Measurements from ENCODE around the gene SLC13A5. TPM values are rescaled to one million over a fixed set of nuclear protein-coding genes. Genes with fewer than 3 reads are reported as not detected.

The SLC13A5 gene
- total RNA-seq, 1 experiment from 2014 or later = not detected

DNA sequence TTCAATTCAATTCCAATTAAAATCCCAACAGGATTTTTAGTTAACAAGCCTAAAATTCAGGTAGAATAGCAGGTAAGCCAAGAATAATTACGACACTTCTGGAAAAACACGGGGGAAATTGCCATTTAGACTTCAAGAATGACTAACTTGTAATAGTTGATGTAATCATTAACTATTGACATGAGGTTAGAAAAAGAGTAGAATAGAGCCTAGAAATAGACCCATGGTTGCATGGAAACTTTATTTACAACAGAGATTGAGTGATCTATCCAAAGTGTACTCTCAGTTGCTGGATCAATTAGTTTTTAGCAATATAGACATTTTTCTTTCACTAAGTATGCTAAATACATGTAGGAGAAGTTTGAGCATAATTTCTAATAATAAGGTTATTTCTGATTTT is 3.6 kb upstream of the SLC13A5 start:
- intact Hi-C loops (cut with micrococcal nuclease) = no loop called here
- H3K4me3 ChIP-seq (ENCODE audit: low read length) = no peak overlapping the region
- ATAC-seq (no peak), DNase-seq (no peak)
- H3K27me3 ChIP-seq (ENCODE audit: low read length) = peaks cover 5% of the 10 kb centered on the region; the same call in 1 of the 2 replicates
- H3K36me3 ChIP-seq (ENCODE audit: low read depth, low read length) = no peaks in the 10 kb centered on the region
- no peaks in the 10 kb centered on the region for H3F3A ChIP-seq (ENCODE audit: low read length, unreplicated experiment)
- H3K9me2 ChIP-seq (replicated peaks; ENCODE audit: low read length) = no peaks in the 10 kb centered on the region
- no peak overlapping the region for H3K4me2 ChIP-seq (ENCODE audit: low read length)
- no peaks in the 10 kb centered on the region for H4K20me1 ChIP-seq (ENCODE audit: low read length)
- TF ChIP-seq EZH2phosphoT487 (IDR thresholded peaks at IDR 0.05; ENCODE audit: borderline replicate concordance, low read length) (no peak), EZH2 (IDR thresholded peaks at IDR 0.05; ENCODE audit: low read length, unreplicated experiment) (no peak)
- TF ChIP-seq, protein P1, sequence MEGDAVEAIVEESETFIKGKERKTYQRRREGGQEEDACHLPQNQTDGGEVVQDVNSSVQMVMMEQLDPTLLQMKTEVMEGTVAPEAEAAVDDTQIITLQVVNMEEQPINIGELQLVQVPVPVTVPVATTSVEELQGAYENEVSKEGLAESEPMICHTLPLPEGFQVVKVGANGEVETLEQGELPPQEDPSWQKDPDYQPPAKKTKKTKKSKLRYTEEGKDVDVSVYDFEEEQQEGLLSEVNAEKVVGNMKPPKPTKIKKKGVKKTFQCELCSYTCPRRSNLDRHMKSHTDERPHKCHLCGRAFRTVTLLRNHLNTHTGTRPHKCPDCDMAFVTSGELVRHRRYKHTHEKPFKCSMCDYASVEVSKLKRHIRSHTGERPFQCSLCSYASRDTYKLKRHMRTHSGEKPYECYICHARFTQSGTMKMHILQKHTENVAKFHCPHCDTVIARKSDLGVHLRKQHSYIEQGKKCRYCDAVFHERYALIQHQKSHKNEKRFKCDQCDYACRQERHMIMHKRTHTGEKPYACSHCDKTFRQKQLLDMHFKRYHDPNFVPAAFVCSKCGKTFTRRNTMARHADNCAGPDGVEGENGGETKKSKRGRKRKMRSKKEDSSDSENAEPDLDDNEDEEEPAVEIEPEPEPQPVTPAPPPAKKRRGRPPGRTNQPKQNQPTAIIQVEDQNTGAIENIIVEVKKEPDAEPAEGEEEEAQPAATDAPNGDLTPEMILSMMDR (conservative IDR thresholded peaks at IDR 0.05; ENCODE audit: low read depth, low read length) = no peak
- no TSS peak for BruUV-seq (replicated peaks)
- H3K9ac ChIP-seq (ENCODE audit: low read length) = no peak overlapping the region
- H3K4me1 ChIP-seq (ENCODE audit: insufficient read depth, low read length) = no peaks in the 10 kb centered on the region
- no peaks in the 10 kb centered on the region for H3K9me3 ChIP-seq (ENCODE audit: low read length)
- no peaks in the 10 kb centered on the region for H3K79me2 ChIP-seq (ENCODE audit: low read length)
- no peak overlapping the region for H3K27ac ChIP-seq (ENCODE audit: low read length)
- H2AFZ ChIP-seq (ENCODE audit: low read length) = no peak overlapping the region
- CTCF ChIA-PET = no interaction called here
- POLR2A ChIA-PET (ENCODE audit: unreplicated experiment) = no interaction called here

DNA sequence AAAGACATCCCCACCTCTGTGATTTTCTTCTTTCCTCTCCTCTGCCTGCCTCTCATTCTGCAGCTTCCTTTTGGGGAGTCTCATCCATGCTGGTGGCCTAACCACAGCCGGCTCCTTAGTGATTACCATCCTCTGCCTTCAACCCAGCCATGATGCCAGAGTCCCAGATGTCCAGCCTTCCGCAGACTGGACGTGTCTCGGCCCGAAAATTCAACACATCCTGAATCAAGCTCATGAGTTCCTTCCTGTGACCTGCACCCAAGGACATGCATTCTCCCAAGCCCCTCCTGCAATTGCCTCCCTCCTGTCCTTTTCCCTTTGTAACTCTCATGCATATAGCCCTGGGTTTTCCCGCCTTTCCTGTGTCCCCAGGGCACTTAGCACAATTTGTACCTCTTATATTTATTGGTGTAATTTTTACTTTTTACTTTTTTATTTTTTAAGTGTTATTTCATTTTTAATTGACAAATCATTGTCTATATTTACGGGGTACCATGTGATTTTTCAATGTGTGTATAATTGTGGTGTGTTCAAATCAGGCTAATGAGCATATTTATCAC is 1.2 kb upstream of the SLC13A5 start:
- DNase-seq (no peak), ATAC-seq (no peak)
- intact Hi-C loops (cut with micrococcal nuclease) = no loop called here
- H3K9me3 ChIP-seq (ENCODE audit: low read length) = no peaks in the 10 kb centered on the region
- no peaks in the 10 kb centered on the region for H3F3A ChIP-seq (ENCODE audit: low read length, unreplicated experiment)
- POLR2A ChIA-PET (ENCODE audit: unreplicated experiment) = no interaction called here
- no peaks in the 10 kb centered on the region for H3K36me3 ChIP-seq (ENCODE audit: low read depth, low read length)
- H3K9me2 ChIP-seq (replicated peaks; ENCODE audit: low read length) = no peaks in the 10 kb centered on the region
- H3K4me1 ChIP-seq (ENCODE audit: insufficient read depth, low read length) = no peaks in the 10 kb centered on the region
- no peak overlapping the region for H3K4me3 ChIP-seq (ENCODE audit: low read length)
- H2AFZ ChIP-seq (ENCODE audit: low read length) = no peak overlapping the region
- no peak overlapping the region for H3K27ac ChIP-seq (ENCODE audit: low read length)
- no peaks in the 10 kb centered on the region for H4K20me1 ChIP-seq (ENCODE audit: low read length)
- CTCF ChIA-PET = interaction anchor here (0.6 kb wide), 1 partner anchor 14 kb away, joined by 4 read pairs; no protein-coding TSS in a partner anchor
- no peak for TF ChIP-seq EZH2phosphoT487 (IDR thresholded peaks at IDR 0.05; ENCODE audit: borderline replicate concordance, low read length)
- TF ChIP-seq, protein P1 (conservative IDR thresholded peaks at IDR 0.05; ENCODE audit: low read depth, low read length) = no peak
- no peak for TF ChIP-seq EZH2 (IDR thresholded peaks at IDR 0.05; ENCODE audit: low read length, unreplicated experiment)
- no peaks in the 10 kb centered on the region for H3K79me2 ChIP-seq (ENCODE audit: low read length)
- no peaks in the 10 kb centered on the region for H3K27me3 ChIP-seq (ENCODE audit: low read length)
- H3K9ac ChIP-seq (ENCODE audit: low read length) = no peak overlapping the region
- no TSS peak for BruUV-seq (replicated peaks)
- H3K4me2 ChIP-seq (ENCODE audit: low read length) = no peak overlapping the region

DNA sequence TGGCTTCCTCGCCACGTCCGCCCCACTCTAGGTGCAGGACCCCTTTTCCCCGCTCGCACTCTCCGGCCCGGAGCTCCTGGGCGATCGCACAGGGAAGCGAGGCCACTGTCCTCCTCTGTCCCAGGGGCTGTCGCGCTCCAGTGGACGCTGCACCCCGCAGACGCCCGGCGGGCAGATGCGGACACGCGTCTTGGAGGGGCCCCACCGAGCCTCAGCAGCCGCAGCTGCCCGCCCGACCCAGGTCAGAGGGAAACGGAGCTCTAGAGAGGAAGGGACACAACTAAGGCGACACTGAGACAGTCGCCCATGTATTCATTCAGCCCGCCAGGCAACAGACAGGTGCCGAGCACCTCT is 726 bp upstream of the SLC13A5 start:
- CTCF ChIA-PET = interaction anchor here (0.6 kb wide), 1 partner anchor 14 kb away, joined by 4 read pairs; no protein-coding TSS in a partner anchor
- BruUV-seq (replicated peaks) = no TSS peak

More for the DNA sequence above, 726 bp upstream of the SLC13A5 start:
- Histone ChIP-seq H3K27ac (ENCODE audit: low read length) (no peak overlapping the region), H3F3A (ENCODE audit: low read length, unreplicated experiment) (no peaks in the 10 kb centered on the region), H3K4me1 (ENCODE audit: insufficient read depth, low read length) (no peaks in the 10 kb centered on the region), H3K9me3 (ENCODE audit: low read length) (no peaks in the 10 kb centered on the region), H3K9me2 (replicated peaks; ENCODE audit: low read length) (no peaks in the 10 kb centered on the region), H3K27me3 (ENCODE audit: low read length) (no peaks in the 10 kb centered on the region), H3K4me3 (ENCODE audit: low read length) (no peak overlapping the region), H3K4me2 (ENCODE audit: low read length) (no peak overlapping the region), H3K79me2 (ENCODE audit: low read length) (no peaks in the 10 kb centered on the region), H3K36me3 (ENCODE audit: low read depth, low read length) (no peaks in the 10 kb centered on the region), H4K20me1 (ENCODE audit: low read length) (no peaks in the 10 kb centered on the region), H3K9ac (ENCODE audit: low read length) (no peak overlapping the region), H2AFZ (ENCODE audit: low read length) (no peak overlapping the region)
- POLR2A ChIA-PET (ENCODE audit: unreplicated experiment) = no interaction called here
- intact Hi-C loops (cut with micrococcal nuclease) = no loop called here
- no peak for ATAC-seq
- no peak for TF ChIP-seq EZH2phosphoT487 (IDR thresholded peaks at IDR 0.05; ENCODE audit: borderline replicate concordance, low read length)
- no peak for TF ChIP-seq EZH2 (IDR thresholded peaks at IDR 0.05; ENCODE audit: low read length, unreplicated experiment)
- TF ChIP-seq, protein P1 (conservative IDR thresholded peaks at IDR 0.05; ENCODE audit: low read depth, low read length) = no peak
- DNase-seq = no peak

Data from PC-3 (cell line).